ENCODE results near the gene DACT3.
"Not testable (repeated sequence)": the region's sequence is repeated elsewhere in the genome, so short reads cannot be mapped to it uniquely, and the experiment has no call there.

The DACT3 gene

GRCh38 chr19:46630586-46631205 is 30.3 kb downstream of the DACT3 start:
- peaks cover 27% of the 10 kb centered on the region for H3K4me1 ChIP-seq (ENCODE audit: low read length)
- no peak overlapping the region for H2AFZ ChIP-seq (ENCODE audit: low read depth, low read length)
- TF ChIP-seq EZH2phosphoT487 (IDR thresholded peaks at IDR 0.05; ENCODE audit: low read depth) (no peak), CTCF (IDR thresholded peaks at IDR 0.05; ENCODE audit: low read depth, low read length) (no peak)
- no peaks in the 10 kb centered on the region for H3K9me3 ChIP-seq (ENCODE audit: insufficient read depth, low read length)
- H3K79me2 ChIP-seq (ENCODE audit: low read length): no peaks in the 10 kb centered on the region
- no peak overlapping the region for H3K9ac ChIP-seq (ENCODE audit: low read length)
- H3K4me2 ChIP-seq (ENCODE audit: low read length): no peak overlapping the region
- no peaks in the 10 kb centered on the region for H3K36me3 ChIP-seq (replicated peaks; ENCODE audit: low read depth, low read length)
- no peak overlapping the region for H3K4me3 ChIP-seq (ENCODE audit: low read length)
- no peak overlapping the region for H3K27ac ChIP-seq (ENCODE audit: low read length)
- no peaks in the 10 kb centered on the region for H4K20me1 ChIP-seq (ENCODE audit: insufficient read depth, low read length)
- H3K27me3 ChIP-seq (ENCODE audit: low read depth, low read length): 0 out of 2 replicates have a peak, but pooled peaks cover 3% of the 10 kb centered on the region

GRCh38 chr19:46629546-46630025 is 31.4 kb downstream of the DACT3 start:
- no peak overlapping the region for H3K4me3 ChIP-seq (ENCODE audit: low read length)
- no peaks in the 10 kb centered on the region for H3K36me3 ChIP-seq (replicated peaks; ENCODE audit: low read depth, low read length)
- H3K27ac ChIP-seq (ENCODE audit: low read length): no peak overlapping the region
- H3K4me2 ChIP-seq (ENCODE audit: low read length): no peak overlapping the region
- 0 out of 2 replicates have a peak, but pooled peaks cover 2% of the 10 kb centered on the region for H3K79me2 ChIP-seq (ENCODE audit: low read length)
- no peak overlapping the region for H2AFZ ChIP-seq (ENCODE audit: low read depth, low read length)
- peaks cover 32% of the 10 kb centered on the region for H3K4me1 ChIP-seq (ENCODE audit: low read length)
- TF ChIP-seq EZH2phosphoT487 (IDR thresholded peaks at IDR 0.05; ENCODE audit: low read depth): no peak
- no peak for TF ChIP-seq CTCF (IDR thresholded peaks at IDR 0.05; ENCODE audit: low read depth, low read length)
- H3K9me3 ChIP-seq (ENCODE audit: insufficient read depth, low read length): no peaks in the 10 kb centered on the region
- 0 out of 2 replicates have a peak, but pooled peaks cover 2% of the 10 kb centered on the region for H3K27me3 ChIP-seq (ENCODE audit: low read depth, low read length)
- H3K9ac ChIP-seq (ENCODE audit: low read length): no peak overlapping the region
- H4K20me1 ChIP-seq (ENCODE audit: insufficient read depth, low read length): no peaks in the 10 kb centered on the region

- H3K9ac ChIP-seq (ENCODE audit: low read length); H3K9me3 ChIP-seq (ENCODE audit: insufficient read depth, low read length); H3K4me3 ChIP-seq (ENCODE audit: low read length); H2AFZ ChIP-seq (ENCODE audit: low read depth, low read length); H4K20me1 ChIP-seq (ENCODE audit: insufficient read depth, low read length); H3K79me2 ChIP-seq (ENCODE audit: low read length); H3K4me2 ChIP-seq (ENCODE audit: low read length); H3K36me3 ChIP-seq (replicated peaks; ENCODE audit: low read depth, low read length); H3K27me3 ChIP-seq (ENCODE audit: low read depth, low read length); H3K27ac ChIP-seq (ENCODE audit: low read length): not testable (repeated sequence)
- peaks cover 35% of the 10 kb centered on the region for H3K4me1 ChIP-seq (ENCODE audit: low read length)
These were observed 32.0 kb downstream of the DACT3 start for GRCh38 chr19:46628970-46629369.

- Histone ChIP-seq H3K4me1 (ENCODE audit: low read length) (peaks cover 58% of the 10 kb centered on the region), H3K4me2 (ENCODE audit: low read length) (peak overlapping the region; percentile 28; the same call in 1 of the 2 replicates), H2AFZ (ENCODE audit: low read depth, low read length) (no peak overlapping the region), H3K27me3 (ENCODE audit: low read depth, low read length) (no peaks in the 10 kb centered on the region), H3K9ac (ENCODE audit: low read length) (no peak overlapping the region), H4K20me1 (ENCODE audit: insufficient read depth, low read length) (no peaks in the 10 kb centered on the region), H3K79me2 (ENCODE audit: low read length) (peaks cover 33% of the 10 kb centered on the region), H3K9me3 (ENCODE audit: insufficient read depth, low read length) (no peaks in the 10 kb centered on the region), H3K4me3 (ENCODE audit: low read length) (no peak overlapping the region), H3K27ac (ENCODE audit: low read length) (no peak overlapping the region), H3K36me3 (replicated peaks; ENCODE audit: low read depth, low read length) (peaks cover 16% of the 10 kb centered on the region)
- no peak for TF ChIP-seq EZH2phosphoT487 (IDR thresholded peaks at IDR 0.05; ENCODE audit: low read depth)
- no peak for TF ChIP-seq CTCF (IDR thresholded peaks at IDR 0.05; ENCODE audit: low read depth, low read length)
These were observed 34.5 kb downstream of the DACT3 start for GRCh38 chr19:46626446-46626845.
